A673 (cell line): ENCODE measurements around the gene HDGFL2. TPM values are rescaled to one million over a fixed set of nuclear protein-coding genes. Genes with fewer than 3 reads are reported as not detected.

Source experiments
- BruUV-seq: library from RNA; stranded (reverse); fragments of 400-500 nt; replicated peaks from 2 replicates; lab custom pipeline; 2021; lab: Mats Ljungman, UMichigan
- CTCF ChIA-PET: fragments of 300-600 bp; sonication (Branson Sonifier 250); formaldehyde crosslinking; loops from one replicate; lab custom pipeline; 2022; ENCODE audit warnings: antibody characterized with exemption; lab: Charles Lee
- POLR2A ChIA-PET: fragments of 300-600 bp; sonication (Branson Sonifier 250); formaldehyde crosslinking; loops from one replicate; lab custom pipeline; 2022; ENCODE audit warnings: antibody characterized with exemption; ENCODE audit not compliant: low non-redundant PET; lab: Charles Lee
- DNase-seq: peaks from one replicate; pipeline ENCODE4 v3.0.0-alpha.2; 2015; ENCODE audit warnings: low spot score
- H3K27ac ChIP-seq: fragments of 200-600 bp; sonication (generic); 2 replicates; pipeline ENCODE4 v1.5.1; 2016; ENCODE audit warnings: mixed run types, low read depth, mild to moderate bottlenecking, mixed read lengths, antibody characterized with exemption, low read length; ENCODE audit not compliant: poor library complexity, severe bottlenecking
- H3K27me3 ChIP-seq: fragments of 200-600 bp; sonication (generic); replicated peaks from 2 replicates; pipeline ENCODE4 v1.6.1; 2017; ENCODE audit warnings: mixed run types, low read depth, mild to moderate bottlenecking, mixed read lengths, antibody characterized with exemption, low read length; ENCODE audit not compliant: insufficient read depth, poor library complexity
- H3K36me3 ChIP-seq: fragments of 200-600 bp; sonication (generic); 2 replicates; pipeline ENCODE4 v1.6.1; 2016; ENCODE audit warnings: mixed run types, mild to moderate bottlenecking, mixed read lengths, antibody characterized with exemption, low read length; ENCODE audit not compliant: insufficient read depth, poor library complexity, severe bottlenecking
- H3K4me1 ChIP-seq: fragments of 200-600 bp; sonication (generic); 2 replicates; pipeline ENCODE4 v1.6.1; 2017; ENCODE audit warnings: mixed run types, mild to moderate bottlenecking, mixed read lengths, antibody characterized with exemption, low read length; ENCODE audit not compliant: insufficient read depth, poor library complexity, severe bottlenecking
- H3K4me3 ChIP-seq: fragments of 200-600 bp; sonication (generic); 2 replicates; pipeline ENCODE4 v1.5.1; 2016; ENCODE audit warnings: low read depth, mixed run types, mild to moderate bottlenecking, mixed read lengths, low read length; ENCODE audit not compliant: poor library complexity, severe bottlenecking
- H3K9me3 ChIP-seq: fragments of 200-600 bp; sonication (generic); 2 replicates; pipeline ENCODE4 v1.6.1; 2016; ENCODE audit warnings: mixed run types, low read depth, mild to moderate bottlenecking, mixed read lengths, antibody characterized with exemption, low read length; ENCODE audit not compliant: poor library complexity, severe bottlenecking
- CTCF ChIP-seq: fragments of 300-800, 200-600 bp; sonication (generic); conservative IDR thresholded peaks from 2 replicates; pipeline ENCODE4 v1.5.1; 2017; ENCODE audit warnings: low read depth, mild to moderate bottlenecking, antibody characterized with exemption, low read length, moderate library complexity, mixed read lengths
- EZH2 ChIP-seq: fragments of 200-600 bp; sonication (generic); IDR thresholded peaks from 2 replicates; pipeline ENCODE4 v1.6.1; 2017; ENCODE audit warnings: borderline replicate concordance, low read depth, mild to moderate bottlenecking, mixed read lengths, antibody characterized with exemption, low read length; ENCODE audit not compliant: poor library complexity, severe bottlenecking
- intact Hi-C: fragments of 100-400 bp; cut with micrococcal nuclease; formaldehyde crosslinking; loops from one replicate; pipeline ENCODE4 v1.10.0; 2022; ENCODE audit not compliant: unreplicated experiment
- total RNA-seq: library from RNA; stranded (reverse); gene quantifications from 2 replicates; pipeline ENCODE4 v1.2.3, GENCODE V29; 2021

The HDGFL2 gene
- total RNA-seq, 1 experiment from 2014 or later: 89.6 TPM

- no peak overlapping the region for H3K27ac ChIP-seq
- intact Hi-C loops: no loop called here
- no peaks in the 10 kb centered on the region for H3K9me3 ChIP-seq
- no peaks in the 10 kb centered on the region for H3K4me1 ChIP-seq
- no TSS peak for BruUV-seq
- H3K36me3 ChIP-seq: no peaks in the 10 kb centered on the region
- ChIA-PET CTCF (no interaction called here), POLR2A (no interaction called here)
- DNase-seq: no peak
- TF ChIP-seq EZH2 (no peak), CTCF (no peak)
- no peaks in the 10 kb centered on the region for H3K27me3 ChIP-seq
- H3K4me3 ChIP-seq: no peak overlapping the region
Measured at GRCh38 chr19:4512070-4512469, 40.0 kb downstream of the HDGFL2 start.

- Histone ChIP-seq H3K36me3 (no peaks in the 10 kb centered on the region), H3K4me3 (no peak overlapping the region), H3K27me3 (no peaks in the 10 kb centered on the region), H3K9me3 (no peaks in the 10 kb centered on the region), H3K4me1 (no peaks in the 10 kb centered on the region), H3K27ac (no peak overlapping the region)
- CTCF ChIA-PET: no interaction called here
- POLR2A ChIA-PET: no interaction called here
- BruUV-seq: no TSS peak
- no peak for TF ChIP-seq EZH2
- no peak for TF ChIP-seq CTCF
- intact Hi-C loops: no loop called here
- no peak for DNase-seq
Measured at GRCh38 chr19:4513248-4513647, 41.2 kb downstream of the HDGFL2 start.

- Histone ChIP-seq H3K36me3 (no peaks in the 10 kb centered on the region), H3K27me3 (no peaks in the 10 kb centered on the region), H3K4me1 (no peaks in the 10 kb centered on the region), H3K9me3 (no peaks in the 10 kb centered on the region), H3K27ac (no peak overlapping the region), H3K4me3 (no peak overlapping the region)
- POLR2A ChIA-PET: no interaction called here
- no TSS peak for BruUV-seq
- TF ChIP-seq CTCF: no peak
- TF ChIP-seq EZH2: no peak
- DNase-seq: no peak
- CTCF ChIA-PET: interaction anchor here (0.6 to 0.7 kb wide), 2 partner anchors 9 to 10 kb away, joined by 3 read pairs; no protein-coding TSS in a partner anchor
- intact Hi-C loops: no loop called here
Measured at GRCh38 chr19:4515732-4516131, 43.6 kb downstream of the HDGFL2 start.
